HCT116 (cell line): Measurements from ENCODE around the gene ZDHHC4. TPM values are rescaled to one million over a fixed set of nuclear protein-coding genes. Genes with fewer than 3 reads are reported as not detected.

Experiments used
- ATAC-seq: fragments of 200-7000 bp; cut with Tn5 transposase; 2 replicates; pipeline ENCODE4 v1.9.1; 2020; ENCODE audit warnings: mild to moderate bottlenecking, moderate library complexity
- BruUV-seq: library from RNA; stranded (reverse); fragments of 400-500 nt; replicated peaks from 2 replicates; lab custom pipeline; 2021; lab: Mats Ljungman, UMichigan
- CTCF ChIA-PET: fragments of 300-600 bp; sonication (Branson Sonifier 250); formaldehyde crosslinking; loops from one replicate; lab custom pipeline; 2021; ENCODE audit warnings: antibody characterized with exemption; lab: Charles Lee
- POLR2A ChIA-PET: fragments of 300-600, 350-600 bp; sonication (Branson Sonifier 250); formaldehyde crosslinking; loops from one replicate; lab custom pipeline; 2021; ENCODE audit warnings: antibody characterized with exemption; lab: Charles Lee
- RAD21 ChIA-PET, 2 experiments: fragments of 300-600 bp; sonication (Branson Sonifier 250); formaldehyde crosslinking; loops; one replicate each; lab custom pipeline; 2023; ENCODE audit warnings: low total read pairs in 2 of 2; ENCODE audit not compliant: uncharacterized antibody in 2 of 2, unreplicated experiment in 2 of 2, low non-redundant PET in 1 of 2; lab: Charles Lee
- DNase-seq: peaks from one replicate; pipeline ENCODE4 v3.0.0-alpha.2; 2010; ENCODE audit warnings: low read depth, low spot score
- H2AFZ ChIP-seq: fragments of 200-600 bp; shearing (Covaris generic), sonication (generic); 2 replicates; pipeline ENCODE4 v1.6.1; 2017; ENCODE audit warnings: low read depth, mixed run types, mixed read lengths, antibody characterized with exemption, low read length; ENCODE audit not compliant: poor library complexity, severe bottlenecking
- H3K27ac ChIP-seq: 2 replicates; pipeline ENCODE4 v1.5.1; 2012; ENCODE audit warnings: low read depth, low read length
- H3K27me3 ChIP-seq: fragments of 200-600 bp; sonication (generic); 2 replicates; pipeline ENCODE4 v1.6.1; 2016; ENCODE audit warnings: mixed run types, low read length, mixed read lengths; ENCODE audit not compliant: insufficient read depth
- H3K36me3 ChIP-seq, 2 experiments: fragments of 200-500 bp in 1 of 2; fragments of 200-600 bp in 1 of 2; sonication (Bioruptor generic) in 1 of 2; sonication (generic) in 1 of 2; 2 replicates each; pipeline versions ENCODE4 v1.5.1 to v1.6.1; 2014 to 2016; ENCODE audit warnings: low read length in 2 of 2, inconsistent platforms in 1 of 2, mixed read lengths in 1 of 2, mixed run types in 1 of 2; ENCODE audit not compliant: insufficient read depth in 2 of 2, control insufficient read depth in 1 of 2
- H3K4me1 ChIP-seq, 2 experiments: fragments of 200-600 bp in 1 of 2; sonication (generic) in 1 of 2; 2 replicates each; pipeline versions ENCODE4 v1.5.1 to v1.6.1; 2012 to 2017; ENCODE audit warnings: low read length in 2 of 2, inconsistent platforms in 1 of 2, mild to moderate bottlenecking in 1 of 2, mixed read lengths in 1 of 2, mixed run types in 1 of 2, moderate library complexity in 1 of 2; ENCODE audit not compliant: insufficient read depth in 2 of 2, control insufficient read depth in 1 of 2
- H3K4me2 ChIP-seq: fragments of 200-600 bp; sonication (generic); 2 replicates; pipeline ENCODE4 v1.6.1; 2017; ENCODE audit warnings: mixed run types, low read length, mixed read lengths
- H3K4me3 ChIP-seq, 2 experiments: fragments of 200-600 bp in 1 of 2; sonication (generic) in 1 of 2; replicated peaks in 1 of 2; 2 replicates each; pipeline ENCODE4 v1.5.1; 2011 to 2016; ENCODE audit warnings: low read length in 2 of 2, control low read depth in 1 of 2, low read depth in 1 of 2, mild to moderate bottlenecking in 1 of 2, mixed read lengths in 1 of 2, mixed run types in 1 of 2
- H3K79me2 ChIP-seq: fragments of 200-600 bp; sonication (generic); 2 replicates; pipeline ENCODE4 v1.6.1; 2017; ENCODE audit warnings: mild to moderate bottlenecking, mixed run types, low read length, moderate library complexity, mixed read lengths; ENCODE audit not compliant: insufficient read depth
- H3K9ac ChIP-seq: fragments of 200-600 bp; sonication (generic); 2 replicates; pipeline ENCODE4 v1.6.1; 2016; ENCODE audit warnings: low read length, mixed read lengths
- H3K9me2 ChIP-seq: fragments of 200-600 bp; sonication (generic), shearing (Covaris generic); 2 replicates; pipeline ENCODE4 v1.6.1; 2017; ENCODE audit warnings: mixed run types, mild to moderate bottlenecking, moderate library complexity; ENCODE audit not compliant: insufficient read depth
- H3K9me3 ChIP-seq, 2 experiments: fragments of 200-500 bp in 1 of 2; fragments of 200-600 bp in 1 of 2; sonication (Bioruptor generic) in 1 of 2; sonication (generic) in 1 of 2; 2 replicates each; pipeline ENCODE4 v1.6.1; 2014 to 2017; ENCODE audit warnings: low read length in 2 of 2, mixed read lengths in 2 of 2, inconsistent platforms in 1 of 2, low read depth in 1 of 2, mild to moderate bottlenecking in 1 of 2, mixed run types in 1 of 2, moderate library complexity in 1 of 2; ENCODE audit not compliant: control insufficient read depth in 1 of 2, insufficient read depth in 1 of 2
- H4K20me1 ChIP-seq: fragments of 200-600 bp; sonication (generic), shearing (Covaris generic); 2 replicates; pipeline ENCODE4 v1.6.1; 2017; ENCODE audit warnings: mixed run types, mild to moderate bottlenecking, moderate library complexity; ENCODE audit not compliant: insufficient read depth
- EGR1 ChIP-seq: IDR thresholded peaks from 2 replicates; pipeline ENCODE4 v1.6.1; 2012; ENCODE audit warnings: low read depth
- ELF1 ChIP-seq: IDR thresholded peaks from 2 replicates; pipeline ENCODE4 v1.6.1; 2012; ENCODE audit warnings: low read depth, borderline replicate concordance
- EZH2 ChIP-seq: fragments of 200-600 bp; sonication (generic); IDR thresholded peaks from 2 replicates; pipeline ENCODE4 v1.6.1; 2017; ENCODE audit warnings: antibody characterized with exemption, mixed run types
- REST ChIP-seq: IDR thresholded peaks from 2 replicates; pipeline ENCODE4 v1.6.1; 2012; ENCODE audit warnings: low read depth
- SIN3A ChIP-seq: IDR thresholded peaks from 2 replicates; pipeline ENCODE4 v1.6.1; 2012; ENCODE audit warnings: low read depth
- SP1 ChIP-seq: IDR thresholded peaks from 2 replicates; pipeline ENCODE4 v1.6.1; 2012; ENCODE audit warnings: low read depth
- TCF7L2 ChIP-seq: IDR thresholded peaks from 2 replicates; pipeline ENCODE4 v1.7.0; 2011; ENCODE audit warnings: borderline replicate concordance, inconsistent platforms; ENCODE audit not compliant: insufficient read depth, insufficient read length; ENCODE audit errors: extremely low read depth
- ZFX ChIP-seq: fragments of 450-650 bp; IDR thresholded peaks from 2 replicates; pipeline ENCODE4 v1.6.1; 2017
- ZNF274 ChIP-seq: fragments of 200-500 bp; sonication (Bioruptor generic); IDR thresholded peaks from 2 replicates; pipeline ENCODE4 v1.6.1; 2014; ENCODE audit warnings: mild to moderate bottlenecking, low read depth, low read length, inconsistent platforms
- intact Hi-C: fragments of 100-400 bp; cut with micrococcal nuclease; formaldehyde crosslinking; loops from 2 replicates; pipeline ENCODE4 v1.10.0; 2022
- total RNA-seq: library from RNA; stranded (reverse); gene quantifications from one replicate; pipeline ENCODE4 v1.2.1, GENCODE V29; 2021; ENCODE audit not compliant: unreplicated experiment
- TF ChIP-seq, protein P1 (sequence below): IDR thresholded peaks from 2 replicates; pipeline ENCODE4 v1.6.1; 2012
- TF ChIP-seq, protein P2 (sequence below): IDR thresholded peaks from 2 replicates; pipeline ENCODE4 v1.6.1; 2012
- TF ChIP-seq, protein P3 (sequence below), 3 experiments: fragments of 200-600 bp in 1 of 3; sonication (generic) in 1 of 3; IDR thresholded peaks in 2 of 3; conservative IDR thresholded peaks in 1 of 3; 2 replicates each; pipeline ENCODE4 v1.5.1; 2012 to 2017; ENCODE audit warnings: low read depth in 2 of 3, low read length in 2 of 3, antibody characterized with exemption in 1 of 3, borderline replicate concordance in 1 of 3, control low read depth in 1 of 3, mild to moderate bottlenecking in 1 of 3, mixed read lengths in 1 of 3, mixed run types in 1 of 3, moderate library complexity in 1 of 3; ENCODE audit not compliant: insufficient read depth in 1 of 3

The ZDHHC4 gene
- total RNA-seq, 1 experiment from 2014 or later = 59.3 TPM

DNA sequence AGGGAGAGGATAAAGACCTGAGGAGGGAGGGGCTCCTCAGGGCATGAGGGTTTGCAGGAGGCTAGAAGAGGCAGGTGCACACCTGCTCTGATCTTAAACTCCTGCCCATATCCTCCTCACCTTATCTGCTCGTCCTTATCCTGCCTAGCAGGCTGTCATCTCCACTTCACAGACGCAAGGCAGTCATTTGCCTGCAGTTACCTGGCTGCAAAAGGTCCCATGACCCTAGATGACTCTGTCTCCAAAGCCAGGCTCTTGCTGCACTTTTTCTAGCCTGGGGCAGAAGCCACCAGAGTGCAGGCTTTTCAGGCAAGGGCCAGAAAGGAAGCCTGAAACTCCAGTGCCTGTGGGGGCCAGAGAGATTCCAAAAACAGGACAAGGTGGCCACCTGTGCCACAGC is 36.5 kb downstream of the ZDHHC4 start (continued):
- TF ChIP-seq REST (no peak), EZH2 (no peak)
- TF ChIP-seq, protein P1, sequence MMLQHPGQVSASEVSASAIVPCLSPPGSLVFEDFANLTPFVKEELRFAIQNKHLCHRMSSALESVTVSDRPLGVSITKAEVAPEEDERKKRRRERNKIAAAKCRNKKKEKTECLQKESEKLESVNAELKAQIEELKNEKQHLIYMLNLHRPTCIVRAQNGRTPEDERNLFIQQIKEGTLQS = no peak
- TF ChIP-seq, all 23 proteins: peak for 0

GRCh38 chr7:6614953-6615722 is 37.9 kb downstream of the ZDHHC4 start, which contains the start of gene ZNF853:
TSS of gene ZNF853 (plus strand) at chr7:6615610. CDS start at chr7:6616175, 565 bp downstream.
- Histone ChIP-seq H3K4me3 (no peak within 1 kb of the TSS), H3K79me2 (no peaks in the 10 kb centered on the region), H3K36me3 (no peaks in the 10 kb centered on the region), H3K27ac (no peak within 1 kb of the TSS), H3K4me2 (no peak within 1 kb of the TSS), H3K4me1 (no peaks in the 10 kb centered on the region), H3K9me2 (no peaks in the 10 kb centered on the region), H2AFZ (no peak within 1 kb of the TSS), H3K9ac (no peak within 1 kb of the TSS), H4K20me1 (no peaks in the 10 kb centered on the region), H3K9me3 (no peaks in the 10 kb centered on the region), H3K27me3 (peaks cover 3% of the 10 kb centered on the region; the same call in 1 of the 2 replicates)
- ChIA-PET CTCF (no interaction called here), RAD21 (no interaction called here), POLR2A (no interaction called here)
- no TSS peak for BruUV-seq
- TF ChIP-seq ZFX (no peak), TCF7L2 (no peak), ELF1 (no peak), ZNF274 (no peak), EZH2 (no peak), SP1 (no peak), EGR1 (no peak), SIN3A (no peak)
- TF ChIP-seq, protein P2, sequence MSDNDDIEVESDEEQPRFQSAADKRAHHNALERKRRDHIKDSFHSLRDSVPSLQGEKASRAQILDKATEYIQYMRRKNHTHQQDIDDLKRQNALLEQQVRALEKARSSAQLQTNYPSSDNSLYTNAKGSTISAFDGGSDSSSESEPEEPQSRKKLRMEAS = no peak
- TF ChIP-seq, protein P1 = no peak
- TF ChIP-seq, protein P3, sequence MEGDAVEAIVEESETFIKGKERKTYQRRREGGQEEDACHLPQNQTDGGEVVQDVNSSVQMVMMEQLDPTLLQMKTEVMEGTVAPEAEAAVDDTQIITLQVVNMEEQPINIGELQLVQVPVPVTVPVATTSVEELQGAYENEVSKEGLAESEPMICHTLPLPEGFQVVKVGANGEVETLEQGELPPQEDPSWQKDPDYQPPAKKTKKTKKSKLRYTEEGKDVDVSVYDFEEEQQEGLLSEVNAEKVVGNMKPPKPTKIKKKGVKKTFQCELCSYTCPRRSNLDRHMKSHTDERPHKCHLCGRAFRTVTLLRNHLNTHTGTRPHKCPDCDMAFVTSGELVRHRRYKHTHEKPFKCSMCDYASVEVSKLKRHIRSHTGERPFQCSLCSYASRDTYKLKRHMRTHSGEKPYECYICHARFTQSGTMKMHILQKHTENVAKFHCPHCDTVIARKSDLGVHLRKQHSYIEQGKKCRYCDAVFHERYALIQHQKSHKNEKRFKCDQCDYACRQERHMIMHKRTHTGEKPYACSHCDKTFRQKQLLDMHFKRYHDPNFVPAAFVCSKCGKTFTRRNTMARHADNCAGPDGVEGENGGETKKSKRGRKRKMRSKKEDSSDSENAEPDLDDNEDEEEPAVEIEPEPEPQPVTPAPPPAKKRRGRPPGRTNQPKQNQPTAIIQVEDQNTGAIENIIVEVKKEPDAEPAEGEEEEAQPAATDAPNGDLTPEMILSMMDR (IDR thresholded peaks at IDR 0.05 in 2 of 3, conservative IDR thresholded peaks at IDR 0.05 in 1 of 3; ENCODE audit: borderline replicate concordance in 1 of 3, insufficient read depth in 1 of 3, low read depth in 2 of 3, low read length in 2 of 3) = no peak
- no peak for DNase-seq
- intact Hi-C loops = no loop called here
- ATAC-seq = no peak
